ENCODE data around the gene MAGI2. TPM values are rescaled to one million over a fixed set of nuclear protein-coding genes. Genes with fewer than 3 reads are reported as not detected.

Gene MAGI2
- total and polyA plus RNA-seq, 4 donors: 0.37 to 4.1 (median 1.4) TPM

GRCh38 chr7:78265486-78265885 is 1188.0 kb downstream of the MAGI2 start:
- no peaks in the 10 kb centered on the region for H3K27me3 ChIP-seq (ENCODE audit: control insufficient read depth in 4 of 4, insufficient read depth in 4 of 4, low read length in 3 of 4)
- TF ChIP-seq FOXA1 (IDR thresholded peaks at IDR 0.05) (no peak), ZBTB33 (IDR thresholded peaks at IDR 0.05) (no peak), YY1 (IDR thresholded peaks at IDR 0.05) (no peak), GABPA (IDR thresholded peaks at IDR 0.05 in 1 of 2, conservative IDR thresholded peaks at IDR 0.05 in 1 of 2) (no peak), REST (IDR thresholded peaks at IDR 0.05) (no peak), RAD21 (IDR thresholded peaks at IDR 0.05) (no peak), HNF4G (IDR thresholded peaks at IDR 0.05) (no peak), FOXA2 (IDR thresholded peaks at IDR 0.05) (no peak), HNF4A (conservative IDR thresholded peaks at IDR 0.05) (no peak), TAF1 (conservative IDR thresholded peaks at IDR 0.05) (no peak), ATF3 (IDR thresholded peaks at IDR 0.05) (no peak), EGR1 (IDR thresholded peaks at IDR 0.05; ENCODE audit: low read depth in 2 of 2) (no peak), JUND (IDR thresholded peaks at IDR 0.05) (no peak), CTCF (IDR thresholded peaks at IDR 0.05; ENCODE audit: low read depth, low read length, missing input control) (no peak)
- H3K9ac ChIP-seq (ENCODE audit: low read depth in 1 of 2, low read length in 2 of 2): no peak overlapping the region
- H3K27ac ChIP-seq (ENCODE audit: low read depth in 1 of 2, low read length in 2 of 2): no peak overlapping the region
- no peaks in the 10 kb centered on the region for H3K4me1 ChIP-seq (ENCODE audit: control insufficient read depth in 4 of 4, insufficient read depth in 4 of 4, low read length in 3 of 4)
- no peaks in the 10 kb centered on the region for H3K36me3 ChIP-seq (ENCODE audit: control insufficient read depth in 4 of 4, insufficient read depth in 3 of 4, low read depth in 1 of 4, low read length in 3 of 4)
- no peak for DNase-seq (ENCODE audit: low spot score)
- no peaks in the 10 kb centered on the region for H3K9me3 ChIP-seq (ENCODE audit: control insufficient read depth in 4 of 4, low read length in 3 of 4)
- H3K4me3 ChIP-seq (ENCODE audit: low read depth in 1 of 3, low read length in 3 of 3): no peak overlapping the region
- WGBS: 86% methylated on average over 4 of the region's 4 CpGs

GRCh38 chr7:78265071-78265470 is 1188.4 kb downstream of the MAGI2 start:
- no peak for DNase-seq (ENCODE audit: low spot score)
- Histone ChIP-seq H3K27ac (ENCODE audit: low read depth in 1 of 2, low read length in 2 of 2) (no peak overlapping the region), H3K9me3 (ENCODE audit: control insufficient read depth in 4 of 4, low read length in 3 of 4) (no peaks in the 10 kb centered on the region), H3K27me3 (ENCODE audit: control insufficient read depth in 4 of 4, insufficient read depth in 4 of 4, low read length in 3 of 4) (no peaks in the 10 kb centered on the region), H3K4me3 (ENCODE audit: low read depth in 1 of 3, low read length in 3 of 3) (no peak overlapping the region), H3K9ac (ENCODE audit: low read depth in 1 of 2, low read length in 2 of 2) (no peak overlapping the region), H3K4me1 (ENCODE audit: control insufficient read depth in 4 of 4, insufficient read depth in 4 of 4, low read length in 3 of 4) (no peaks in the 10 kb centered on the region), H3K36me3 (ENCODE audit: control insufficient read depth in 4 of 4, insufficient read depth in 3 of 4, low read depth in 1 of 4, low read length in 3 of 4) (no peaks in the 10 kb centered on the region)
- 72% methylated on average over 2 of the region's 2 CpGs for WGBS
- TF ChIP-seq CTCF (IDR thresholded peaks at IDR 0.05; ENCODE audit: low read depth, low read length, missing input control): no peak
- no peak for TF ChIP-seq JUND (IDR thresholded peaks at IDR 0.05)
- TF ChIP-seq EGR1 (IDR thresholded peaks at IDR 0.05; ENCODE audit: low read depth in 2 of 2): no peak
- no peak for TF ChIP-seq TAF1 (conservative IDR thresholded peaks at IDR 0.05)
- no peak for TF ChIP-seq MAX (IDR thresholded peaks at IDR 0.05)
- no peak for TF ChIP-seq RAD21 (IDR thresholded peaks at IDR 0.05)
- TF ChIP-seq REST (IDR thresholded peaks at IDR 0.05): no peak
- TF ChIP-seq ZBTB33 (IDR thresholded peaks at IDR 0.05): no peak

All from liver (tissue), 9 donors.